GM12878 (cell line): Measurements from ENCODE around the gene KRT10.

ENCODE experiments used
- CHD2 ChIP-seq: IDR thresholded peaks from 2 replicates; pipeline ENCODE4 v1.6.1; 2011; ENCODE audit warnings: low read depth, low read length, improper control_type of control experiment, borderline replicate concordance
- E2F4 ChIP-seq: IDR thresholded peaks from 2 replicates; pipeline ENCODE4 v1.6.1; 2012; ENCODE audit warnings: low read depth, low read length, improper control_type of control experiment
- EGR1 ChIP-seq, 2 experiments: IDR thresholded peaks; 1 replicate in 1 of 2; 2 replicates in 1 of 2; pipeline ENCODE4 v1.6.1; 2011 to 2012; ENCODE audit warnings: low read depth in 2 of 2, low read length in 2 of 2, borderline replicate concordance in 1 of 2, mild to moderate bottlenecking in 1 of 2, moderate library complexity in 1 of 2
- EP300 ChIP-seq, 2 experiments: fragments of 150-350 bp in 1 of 2; IDR thresholded peaks; 2 replicates each; pipeline ENCODE4 v1.6.1; 2011 to 2012; ENCODE audit warnings: low read depth in 2 of 2, low read length in 2 of 2, borderline replicate concordance in 1 of 2, improper control_type of control experiment in 1 of 2, inconsistent platforms in 1 of 2; ENCODE audit not compliant: control insufficient read depth in 1 of 2
- NFXL1 ChIP-seq: fragments of 450-650 bp; IDR thresholded peaks from 2 replicates; pipeline ENCODE4 v1.6.1; 2017; ENCODE audit warnings: antibody characterized with exemption, mild to moderate bottlenecking, borderline replicate concordance
- NRF1 ChIP-seq: conservative IDR thresholded peaks from 2 replicates; pipeline ENCODE4 v1.6.1; 2011; ENCODE audit warnings: mild to moderate bottlenecking, low read depth, low read length, improper control_type of control experiment
- POLR2AphosphoS5 ChIP-seq: IDR thresholded peaks from 2 replicates; pipeline ENCODE4 v1.6.1; 2011; ENCODE audit warnings: mild to moderate bottlenecking, low read length, inconsistent platforms
- TCF12 ChIP-seq: IDR thresholded peaks from 2 replicates; pipeline ENCODE4 v1.6.1; 2011; ENCODE audit warnings: low read depth, mild to moderate bottlenecking, low read length
- USF1 ChIP-seq: IDR thresholded peaks from 2 replicates; pipeline ENCODE4 v1.6.1; 2011; ENCODE audit warnings: borderline replicate concordance, low read depth, mild to moderate bottlenecking, moderate library complexity, mixed read lengths, low read length; ENCODE audit not compliant: insufficient read depth; ENCODE audit errors: extremely low read length
- ZBTB33 ChIP-seq: fragments of 450-650 bp; IDR thresholded peaks from 2 replicates; pipeline ENCODE4 v1.6.1; 2017; ENCODE audit warnings: mild to moderate bottlenecking
- TF ChIP-seq, protein P1 (sequence below): IDR thresholded peaks from 2 replicates; pipeline ENCODE4 v1.6.1; 2012; ENCODE audit warnings: improper control_type of control experiment, low read depth, low read length; ENCODE audit not compliant: insufficient replicate concordance
- TF ChIP-seq, protein P2 (sequence below), 3 experiments: IDR thresholded peaks in 2 of 3; conservative IDR thresholded peaks in 1 of 3; 2 replicates each; pipeline ENCODE4 v1.5.1; 2011; ENCODE audit warnings: low read depth in 3 of 3, low read length in 3 of 3, mild to moderate bottlenecking in 3 of 3, control low read depth in 2 of 3, moderate library complexity in 2 of 3, inconsistent platforms in 1 of 3, mixed read lengths in 1 of 3; ENCODE audit not compliant: control insufficient read depth in 2 of 3, insufficient read depth in 1 of 3; ENCODE audit errors: extremely low read depth in 1 of 3

GRCh38 chr17:40810494-40810893, 11.9 kb downstream of the KRT10 start:
- TF ChIP-seq NFXL1 (no peak), USF1 (no peak), ZBTB33 (no peak), POLR2AphosphoS5 (no peak), TCF12 (no peak), NRF1 (no peak), CHD2 (no peak), EP300 (IDR thresholded peaks at IDR 0.05; ENCODE audit: borderline replicate concordance in 1 of 2, control insufficient read depth in 1 of 2, low read depth in 2 of 2, low read length in 2 of 2) (no peak), EGR1 (IDR thresholded peaks at IDR 0.05; ENCODE audit: borderline replicate concordance in 1 of 2, low read depth in 2 of 2, low read length in 2 of 2) (no peak), E2F4 (no peak)
- TF ChIP-seq, protein P1, sequence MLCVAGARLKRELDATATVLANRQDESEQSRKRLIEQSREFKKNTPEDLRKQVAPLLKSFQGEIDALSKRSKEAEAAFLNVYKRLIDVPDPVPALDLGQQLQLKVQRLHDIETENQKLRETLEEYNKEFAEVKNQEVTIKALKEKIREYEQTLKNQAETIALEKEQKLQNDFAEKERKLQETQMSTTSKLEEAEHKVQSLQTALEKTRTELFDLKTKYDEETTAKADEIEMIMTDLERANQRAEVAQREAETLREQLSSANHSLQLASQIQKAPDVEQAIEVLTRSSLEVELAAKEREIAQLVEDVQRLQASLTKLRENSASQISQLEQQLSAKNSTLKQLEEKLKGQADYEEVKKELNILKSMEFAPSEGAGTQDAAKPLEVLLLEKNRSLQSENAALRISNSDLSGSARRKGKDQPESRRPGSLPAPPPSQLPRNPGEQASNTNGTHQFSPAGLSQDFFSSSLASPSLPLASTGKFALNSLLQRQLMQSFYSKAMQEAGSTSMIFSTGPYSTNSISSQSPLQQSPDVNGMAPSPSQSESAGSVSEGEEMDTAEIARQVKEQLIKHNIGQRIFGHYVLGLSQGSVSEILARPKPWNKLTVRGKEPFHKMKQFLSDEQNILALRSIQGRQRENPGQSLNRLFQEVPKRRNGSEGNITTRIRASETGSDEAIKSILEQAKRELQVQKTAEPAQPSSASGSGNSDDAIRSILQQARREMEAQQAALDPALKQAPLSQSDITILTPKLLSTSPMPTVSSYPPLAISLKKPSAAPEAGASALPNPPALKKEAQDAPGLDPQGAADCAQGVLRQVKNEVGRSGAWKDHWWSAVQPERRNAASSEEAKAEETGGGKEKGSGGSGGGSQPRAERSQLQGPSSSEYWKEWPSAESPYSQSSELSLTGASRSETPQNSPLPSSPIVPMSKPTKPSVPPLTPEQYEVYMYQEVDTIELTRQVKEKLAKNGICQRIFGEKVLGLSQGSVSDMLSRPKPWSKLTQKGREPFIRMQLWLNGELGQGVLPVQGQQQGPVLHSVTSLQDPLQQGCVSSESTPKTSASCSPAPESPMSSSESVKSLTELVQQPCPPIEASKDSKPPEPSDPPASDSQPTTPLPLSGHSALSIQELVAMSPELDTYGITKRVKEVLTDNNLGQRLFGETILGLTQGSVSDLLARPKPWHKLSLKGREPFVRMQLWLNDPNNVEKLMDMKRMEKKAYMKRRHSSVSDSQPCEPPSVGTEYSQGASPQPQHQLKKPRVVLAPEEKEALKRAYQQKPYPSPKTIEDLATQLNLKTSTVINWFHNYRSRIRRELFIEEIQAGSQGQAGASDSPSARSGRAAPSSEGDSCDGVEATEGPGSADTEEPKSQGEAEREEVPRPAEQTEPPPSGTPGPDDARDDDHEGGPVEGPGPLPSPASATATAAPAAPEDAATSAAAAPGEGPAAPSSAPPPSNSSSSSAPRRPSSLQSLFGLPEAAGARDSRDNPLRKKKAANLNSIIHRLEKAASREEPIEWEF: no peak
- TF ChIP-seq, protein P2, sequence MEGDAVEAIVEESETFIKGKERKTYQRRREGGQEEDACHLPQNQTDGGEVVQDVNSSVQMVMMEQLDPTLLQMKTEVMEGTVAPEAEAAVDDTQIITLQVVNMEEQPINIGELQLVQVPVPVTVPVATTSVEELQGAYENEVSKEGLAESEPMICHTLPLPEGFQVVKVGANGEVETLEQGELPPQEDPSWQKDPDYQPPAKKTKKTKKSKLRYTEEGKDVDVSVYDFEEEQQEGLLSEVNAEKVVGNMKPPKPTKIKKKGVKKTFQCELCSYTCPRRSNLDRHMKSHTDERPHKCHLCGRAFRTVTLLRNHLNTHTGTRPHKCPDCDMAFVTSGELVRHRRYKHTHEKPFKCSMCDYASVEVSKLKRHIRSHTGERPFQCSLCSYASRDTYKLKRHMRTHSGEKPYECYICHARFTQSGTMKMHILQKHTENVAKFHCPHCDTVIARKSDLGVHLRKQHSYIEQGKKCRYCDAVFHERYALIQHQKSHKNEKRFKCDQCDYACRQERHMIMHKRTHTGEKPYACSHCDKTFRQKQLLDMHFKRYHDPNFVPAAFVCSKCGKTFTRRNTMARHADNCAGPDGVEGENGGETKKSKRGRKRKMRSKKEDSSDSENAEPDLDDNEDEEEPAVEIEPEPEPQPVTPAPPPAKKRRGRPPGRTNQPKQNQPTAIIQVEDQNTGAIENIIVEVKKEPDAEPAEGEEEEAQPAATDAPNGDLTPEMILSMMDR (IDR thresholded peaks at IDR 0.05 in 2 of 3, conservative IDR thresholded peaks at IDR 0.05 in 1 of 3; ENCODE audit: control insufficient read depth in 2 of 3, extremely low read depth in 1 of 3, insufficient read depth in 1 of 3, low read depth in 3 of 3, low read length in 3 of 3): no peak
